ENCODE results near the gene C19orf38.
A peak's percentile ranks its signal among the peaks of the same experiment; 100 is the strongest.

C19orf38 gene

DNA sequence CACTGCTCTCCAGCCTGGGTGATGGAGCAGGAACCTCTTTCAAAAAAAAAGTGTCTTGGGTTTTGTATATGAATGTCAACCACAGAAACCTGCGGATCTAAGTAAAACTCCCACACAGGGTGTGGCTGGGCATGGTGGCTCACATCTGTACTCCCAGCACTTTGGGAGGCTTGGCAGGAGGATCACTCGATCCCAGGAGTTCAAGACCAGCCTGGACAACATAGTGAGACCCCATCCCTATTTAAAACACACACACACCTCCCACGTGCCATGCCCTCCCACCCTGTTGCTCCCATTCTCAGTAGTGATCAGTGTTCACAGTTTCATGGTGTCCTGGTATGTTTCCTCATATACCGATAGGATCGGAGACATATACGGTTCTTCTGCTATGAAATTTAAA lies 21.4 kb upstream of the C19orf38 start:
- no peaks in the 10 kb centered on the region for H3K4me1 ChIP-seq (ENCODE audit: control insufficient read depth, insufficient read depth, low read length)
- no peaks in the 10 kb centered on the region for H3K27me3 ChIP-seq (ENCODE audit: control insufficient read depth, insufficient read depth, low read length)
- H3K4me3 ChIP-seq (ENCODE audit: low read length) = no peak overlapping the region
- no peak overlapping the region for H3K9ac ChIP-seq (ENCODE audit: low read depth, low read length)
- no peak overlapping the region for H3K4me2 ChIP-seq (ENCODE audit: low read length)
- no peaks in the 10 kb centered on the region for H3K9me3 ChIP-seq (replicated peaks; ENCODE audit: low read length)
- peaks cover 50% of the 10 kb centered on the region for H3K36me3 ChIP-seq (ENCODE audit: insufficient read depth, low read length)

DNA sequence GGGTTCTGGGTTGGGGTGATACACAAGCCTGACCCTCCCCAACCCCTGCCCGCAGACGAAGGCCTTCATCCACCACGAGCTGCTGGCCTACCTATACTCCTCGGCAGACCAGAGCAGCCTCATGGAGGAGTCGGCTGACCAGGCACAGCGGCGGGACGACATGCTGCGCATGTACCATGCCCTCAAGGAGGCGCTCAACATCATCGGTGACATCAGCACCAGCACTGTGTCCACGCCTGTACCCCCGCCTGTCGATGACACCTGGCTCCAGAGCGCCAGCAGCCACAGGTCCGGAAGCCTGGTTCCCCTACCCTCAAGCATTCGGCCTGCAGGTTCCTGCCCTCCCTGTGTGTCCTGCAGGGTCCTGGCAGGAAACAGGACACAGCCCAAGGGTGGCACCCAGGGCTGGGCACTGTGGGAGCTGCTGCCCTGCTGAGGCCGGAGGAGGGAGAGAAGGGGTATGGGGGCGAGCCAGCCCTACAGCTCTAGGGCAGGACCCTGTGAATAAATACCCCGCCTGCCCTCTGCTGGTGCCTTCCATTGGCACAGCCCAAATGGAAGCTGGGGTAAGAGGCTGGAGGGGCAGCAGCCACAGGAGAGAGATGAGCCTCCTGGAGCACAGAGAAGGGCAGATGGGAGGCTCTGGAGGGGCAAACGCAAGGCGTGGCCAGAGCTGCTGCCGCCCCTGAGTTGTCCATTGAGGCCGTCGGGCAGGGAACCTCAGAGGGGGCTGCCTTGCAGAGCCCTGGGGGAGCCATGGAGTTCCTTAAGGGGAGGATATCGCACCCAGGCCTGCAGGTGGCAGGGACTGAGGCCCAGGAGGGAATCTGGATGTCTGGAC lies 19.0 kb upstream of the C19orf38 start:
- no peak overlapping the region for H3K4me3 ChIP-seq (ENCODE audit: low read length)
- H3K27me3 ChIP-seq (ENCODE audit: control insufficient read depth, insufficient read depth, low read length) = no peaks in the 10 kb centered on the region
- H3K36me3 ChIP-seq (ENCODE audit: insufficient read depth, low read length) = peaks cover 58% of the 10 kb centered on the region
- no peak overlapping the region for H3K4me2 ChIP-seq (ENCODE audit: low read length)
- no peak overlapping the region for H3K9ac ChIP-seq (ENCODE audit: low read depth, low read length)
- H3K9me3 ChIP-seq (replicated peaks; ENCODE audit: low read length) = no peaks in the 10 kb centered on the region
- H3K4me1 ChIP-seq (ENCODE audit: control insufficient read depth, insufficient read depth, low read length) = no peaks in the 10 kb centered on the region

DNA sequence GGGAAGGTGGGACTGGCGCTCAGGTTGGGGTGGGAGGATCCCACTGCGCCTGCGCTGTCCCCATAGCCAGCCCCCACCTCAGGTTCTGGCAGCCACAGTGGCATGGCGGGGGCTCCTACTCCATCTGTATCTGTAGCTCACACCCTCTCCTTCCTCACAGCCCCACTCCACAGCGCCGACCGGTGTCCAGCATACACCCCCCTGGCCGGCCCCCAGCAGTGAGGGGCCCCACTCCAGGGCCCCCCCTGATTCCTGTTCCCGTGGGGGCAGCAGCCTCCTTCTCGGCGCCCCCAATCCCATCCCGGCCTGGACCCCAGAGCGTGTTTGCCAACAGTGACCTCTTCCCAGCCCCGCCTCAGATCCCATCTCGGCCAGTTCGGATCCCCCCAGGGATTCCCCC lies 18.2 kb upstream of the C19orf38 start:
- Histone ChIP-seq H3K36me3 (ENCODE audit: insufficient read depth, low read length) (peaks cover 51% of the 10 kb centered on the region), H3K4me3 (ENCODE audit: low read length) (no peak overlapping the region), H3K4me2 (ENCODE audit: low read length) (no peak overlapping the region), H3K27me3 (ENCODE audit: control insufficient read depth, insufficient read depth, low read length) (no peaks in the 10 kb centered on the region), H3K9me3 (replicated peaks; ENCODE audit: low read length) (no peaks in the 10 kb centered on the region), H3K4me1 (ENCODE audit: control insufficient read depth, insufficient read depth, low read length) (peaks cover under 1% of the 10 kb centered on the region), H3K9ac (ENCODE audit: low read depth, low read length) (no peak overlapping the region)

DNA sequence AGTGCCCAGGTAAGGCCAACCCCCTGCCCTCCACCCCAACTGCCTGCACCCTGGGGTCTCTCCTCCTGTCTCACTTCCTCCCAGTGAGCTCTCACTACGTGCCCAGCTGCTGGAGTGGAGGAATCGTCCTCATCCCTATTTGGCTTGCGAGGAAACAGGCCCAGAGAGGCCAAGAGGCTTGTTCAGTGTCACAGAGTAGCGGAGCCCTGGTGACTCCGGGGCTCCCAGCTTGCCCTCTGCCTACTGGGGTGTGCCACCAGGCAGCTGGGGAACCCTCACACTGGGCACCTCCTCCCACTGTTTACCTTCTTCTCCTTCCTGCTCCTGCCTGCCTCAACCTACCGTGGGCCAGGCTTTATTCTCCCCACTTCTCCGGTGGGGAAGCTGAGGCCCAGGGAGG lies 17.8 kb upstream of the C19orf38 start:
- H3K9ac ChIP-seq (ENCODE audit: low read depth, low read length) = no peak overlapping the region

DNA sequence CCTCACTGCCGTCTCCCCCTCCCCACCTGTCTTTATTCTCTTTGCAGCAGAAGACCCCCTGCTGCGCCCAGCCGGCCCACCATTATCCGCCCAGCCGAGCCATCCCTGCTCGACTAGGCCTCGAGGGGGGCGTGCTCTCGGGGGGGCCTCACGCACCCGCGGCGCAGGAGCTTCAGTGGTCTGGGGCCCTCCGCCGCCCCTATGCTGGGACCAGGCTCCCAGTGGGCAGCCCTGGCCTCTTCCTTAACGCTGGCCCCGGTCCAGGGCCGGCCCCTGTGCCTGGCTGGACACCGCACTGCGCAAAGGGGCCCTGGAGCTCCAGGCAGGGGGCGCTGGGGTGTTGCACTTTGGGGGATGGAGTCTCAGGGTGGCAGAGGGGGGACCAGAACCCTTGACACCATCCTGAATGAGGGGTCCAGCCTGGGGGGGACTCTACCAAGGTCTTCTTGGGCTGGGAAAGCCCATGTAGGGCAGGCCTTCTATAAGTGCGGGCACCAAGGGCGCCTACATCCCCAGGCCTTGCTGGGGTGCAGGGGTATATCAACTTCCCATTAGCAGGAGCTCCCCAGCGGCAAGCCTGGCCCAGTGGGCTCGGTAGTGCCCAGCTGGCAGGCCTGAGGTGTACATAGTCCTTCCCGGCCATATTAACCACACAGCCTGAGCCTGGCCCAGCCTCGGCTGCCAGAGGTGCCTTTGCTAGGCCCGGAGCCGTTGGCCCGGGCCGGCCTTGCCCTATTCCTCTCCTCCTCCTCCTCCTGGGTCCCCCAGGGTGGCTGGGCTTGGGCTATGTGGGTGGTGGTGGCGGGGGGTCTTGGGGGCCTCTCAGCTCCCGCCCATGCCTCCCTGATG lies 17.1 kb upstream of the C19orf38 start:
- no peaks in the 10 kb centered on the region for H3K9me3 ChIP-seq (replicated peaks; ENCODE audit: low read length)
- peaks cover 5% of the 10 kb centered on the region for H3K4me1 ChIP-seq (ENCODE audit: control insufficient read depth, insufficient read depth, low read length)
- H3K36me3 ChIP-seq (ENCODE audit: insufficient read depth, low read length) = peaks cover 47% of the 10 kb centered on the region
- no peaks in the 10 kb centered on the region for H3K27me3 ChIP-seq (ENCODE audit: control insufficient read depth, insufficient read depth, low read length)
- no peak overlapping the region for H3K9ac ChIP-seq (ENCODE audit: low read depth, low read length)
- no peak overlapping the region for H3K4me2 ChIP-seq (ENCODE audit: low read length)
- no peak overlapping the region for H3K4me3 ChIP-seq (ENCODE audit: low read length)

More for the DNA sequence above, 17.8 kb upstream of the C19orf38 start:
- H3K27me3 ChIP-seq (ENCODE audit: control insufficient read depth, insufficient read depth, low read length) = no peaks in the 10 kb centered on the region
- no peak overlapping the region for H3K4me3 ChIP-seq (ENCODE audit: low read length)
- H3K36me3 ChIP-seq (ENCODE audit: insufficient read depth, low read length) = peaks cover 50% of the 10 kb centered on the region
- no peak overlapping the region for H3K4me2 ChIP-seq (ENCODE audit: low read length)
- H3K9me3 ChIP-seq (replicated peaks; ENCODE audit: low read length) = no peaks in the 10 kb centered on the region
- peaks cover 5% of the 10 kb centered on the region for H3K4me1 ChIP-seq (ENCODE audit: control insufficient read depth, insufficient read depth, low read length)

DNA sequence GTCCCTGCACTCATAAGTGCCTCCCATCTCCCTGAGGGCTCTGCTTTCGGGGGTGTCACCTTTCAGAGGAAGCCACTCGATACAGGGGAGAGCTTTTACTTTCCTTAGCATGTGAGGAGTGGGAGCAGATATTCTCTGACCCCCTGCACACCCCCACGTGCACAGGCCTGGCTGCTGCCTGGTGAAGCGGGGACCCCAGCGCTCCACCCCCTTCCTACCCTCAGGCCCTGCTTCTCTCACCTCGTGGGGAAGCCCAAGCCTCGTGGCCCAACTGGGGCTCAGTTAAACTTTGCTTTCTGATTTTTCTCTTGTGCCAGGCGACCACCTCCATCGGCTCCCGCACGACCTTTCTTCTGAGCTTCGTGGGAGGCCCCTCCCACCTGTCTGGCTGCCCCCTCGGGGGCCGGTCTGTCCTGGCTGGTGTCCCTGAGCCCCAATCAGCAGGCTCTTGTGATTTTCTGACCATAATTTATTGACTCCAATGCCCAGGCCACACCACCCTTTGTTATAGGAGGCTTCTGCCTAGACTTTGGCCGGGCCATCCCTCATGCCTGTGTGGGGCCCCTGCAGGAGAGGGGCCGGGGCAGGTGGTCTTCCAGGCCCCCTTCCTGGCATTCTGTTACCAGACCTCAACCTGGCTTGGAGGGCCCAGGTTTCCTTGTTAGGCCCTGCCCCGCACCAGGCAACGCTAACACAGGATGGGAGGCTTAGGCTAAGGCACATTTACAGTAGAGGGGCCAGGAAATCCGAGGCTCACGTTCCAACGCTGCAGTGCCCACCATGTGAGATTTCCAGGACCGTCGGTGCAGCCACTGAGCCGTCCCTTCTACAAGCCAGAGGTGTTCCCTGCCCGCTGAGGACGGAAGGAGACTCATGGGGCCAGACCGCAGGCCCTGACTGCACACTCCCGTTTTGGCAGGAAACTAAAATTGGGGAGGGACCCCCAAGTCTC lies 16.0 kb upstream of the C19orf38 start:
- Histone ChIP-seq H3K36me3 (ENCODE audit: insufficient read depth, low read length) (peaks cover 37% of the 10 kb centered on the region), H3K9me3 (replicated peaks; ENCODE audit: low read length) (no peaks in the 10 kb centered on the region), H3K9ac (ENCODE audit: low read depth, low read length) (no peak overlapping the region), H3K4me2 (ENCODE audit: low read length) (no peak overlapping the region), H3K4me3 (ENCODE audit: low read length) (no peak overlapping the region), H3K4me1 (ENCODE audit: control insufficient read depth, insufficient read depth, low read length) (peaks cover 14% of the 10 kb centered on the region), H3K27me3 (ENCODE audit: control insufficient read depth, insufficient read depth, low read length) (no peaks in the 10 kb centered on the region)

DNA sequence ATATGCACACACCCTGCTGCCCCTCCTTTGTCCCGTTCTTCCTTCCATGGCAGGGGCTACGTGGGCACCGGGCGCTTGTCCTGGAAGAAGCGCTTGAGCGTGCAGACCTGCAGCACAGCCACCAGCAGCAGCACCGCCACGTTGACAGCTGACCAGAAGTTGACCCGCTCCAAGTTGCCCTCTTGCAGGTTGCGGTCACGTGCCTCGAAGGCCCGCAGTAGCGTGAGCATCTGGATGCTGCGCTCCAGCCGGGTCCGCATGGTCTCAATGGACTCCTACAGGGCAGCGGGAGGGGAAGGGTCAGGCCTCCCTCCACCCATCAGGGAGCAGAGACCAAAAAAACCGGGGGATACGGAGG lies 15.3 kb upstream of the C19orf38 start:
- Histone ChIP-seq H3K9me3 (replicated peaks; ENCODE audit: low read length) (no peaks in the 10 kb centered on the region), H3K4me3 (ENCODE audit: low read length) (no peak overlapping the region), H3K4me1 (ENCODE audit: control insufficient read depth, insufficient read depth, low read length) (peaks cover 14% of the 10 kb centered on the region), H3K9ac (ENCODE audit: low read depth, low read length) (no peak overlapping the region), H3K4me2 (ENCODE audit: low read length) (no peak overlapping the region), H3K27me3 (ENCODE audit: control insufficient read depth, insufficient read depth, low read length) (no peaks in the 10 kb centered on the region), H3K36me3 (ENCODE audit: insufficient read depth, low read length) (peaks cover 37% of the 10 kb centered on the region)

DNA sequence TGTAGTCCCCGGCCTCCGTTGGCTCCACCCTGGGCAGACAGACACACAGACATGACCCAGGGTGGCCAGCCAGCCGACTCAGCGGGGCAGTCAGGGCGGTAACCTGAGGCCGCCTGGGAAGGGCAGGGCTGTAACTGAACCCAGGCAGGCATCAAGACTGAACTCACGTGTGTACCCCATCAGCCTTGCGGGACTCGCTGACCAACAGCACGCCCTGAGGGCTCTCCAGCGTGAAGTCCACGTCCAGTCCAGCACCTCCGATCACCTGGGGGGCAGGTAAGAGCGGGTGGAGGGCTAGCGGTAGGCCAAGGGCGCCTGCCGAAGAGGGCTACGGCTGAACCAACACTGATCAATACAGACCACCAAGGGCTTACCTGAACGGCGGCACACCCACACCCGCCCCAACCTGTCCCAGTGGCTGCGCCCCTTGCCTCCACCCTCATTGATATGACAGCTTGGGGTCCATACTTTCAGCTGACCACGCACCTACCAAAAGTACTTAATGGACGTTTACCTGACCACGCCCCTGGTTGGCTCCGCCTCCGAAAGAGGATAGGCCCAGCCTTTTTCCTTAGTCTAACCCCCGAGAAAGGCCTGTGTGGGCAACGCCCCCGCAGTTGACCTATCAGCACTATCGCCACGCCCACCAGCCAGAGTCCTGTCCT lies 13.0 kb upstream of the C19orf38 start:
- Histone ChIP-seq H3K4me2 (ENCODE audit: low read length) (peak overlapping the region; percentile 84), H3K9ac (ENCODE audit: low read depth, low read length) (no peak overlapping the region), H3K9me3 (replicated peaks; ENCODE audit: low read length) (no peaks in the 10 kb centered on the region), H3K4me3 (ENCODE audit: low read length) (peak overlapping the region; percentile 66), H3K4me1 (ENCODE audit: control insufficient read depth, insufficient read depth, low read length) (peaks cover 14% of the 10 kb centered on the region), H3K27me3 (ENCODE audit: control insufficient read depth, insufficient read depth, low read length) (no peaks in the 10 kb centered on the region), H3K36me3 (ENCODE audit: insufficient read depth, low read length) (peaks cover 27% of the 10 kb centered on the region)

DNA sequence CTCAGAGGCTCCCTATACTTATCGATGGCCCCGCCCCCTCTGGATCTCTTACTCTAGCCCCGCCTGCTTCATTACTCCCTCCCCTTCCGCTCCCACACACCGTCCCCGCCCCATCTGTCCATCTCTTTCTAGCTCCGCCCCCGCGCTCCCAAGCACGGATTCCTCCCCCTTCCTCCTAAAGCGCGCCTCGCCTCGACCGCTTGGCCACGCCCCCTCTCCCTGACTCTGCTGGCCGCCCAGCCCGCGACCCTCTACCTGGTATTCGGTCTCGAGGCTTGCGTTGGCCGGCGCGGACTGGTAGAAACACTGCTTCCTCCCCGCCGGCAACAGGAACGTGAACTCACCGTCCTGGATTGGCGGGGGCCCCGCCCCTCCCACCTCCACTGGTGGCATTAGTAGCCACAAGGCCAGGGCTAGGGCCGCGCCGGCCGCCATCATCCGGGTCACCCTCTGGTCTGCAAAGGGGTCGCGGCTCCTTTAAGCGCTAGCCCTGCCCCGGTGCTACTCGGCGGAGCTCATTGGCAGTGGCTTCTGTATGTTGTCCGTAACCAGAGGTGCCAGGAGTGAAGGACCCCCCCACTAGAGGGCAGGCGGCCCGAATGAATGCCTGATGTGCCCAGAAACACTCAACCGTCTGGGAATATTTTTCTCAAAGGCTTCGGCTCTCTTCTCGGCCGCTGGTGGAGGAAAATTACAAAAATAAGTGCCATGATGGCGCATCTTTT lies 12.3 kb upstream of the C19orf38 start, which contains the start of gene TMED1:
TSS of gene TMED1 (minus strand) at position 459 of the 725 bp plus-strand sequence. CDS start at position 438, 21 bp downstream.
- Histone ChIP-seq H3K4me2 (ENCODE audit: low read length) (peak within 1 kb of the TSS; percentile 84), H3K27me3 (ENCODE audit: control insufficient read depth, insufficient read depth, low read length) (no peaks in the 10 kb centered on the region)

More for the DNA sequence above, 12.3 kb upstream of the C19orf38 start, which contains the start of gene TMED1:
- Histone ChIP-seq H3K9me3 (replicated peaks; ENCODE audit: low read length) (no peaks in the 10 kb centered on the region), H3K4me1 (ENCODE audit: control insufficient read depth, insufficient read depth, low read length) (peaks cover 14% of the 10 kb centered on the region), H3K4me3 (ENCODE audit: low read length) (peak within 1 kb of the TSS; percentile 79), H3K9ac (ENCODE audit: low read depth, low read length) (peak within 1 kb of the TSS; percentile 94), H3K36me3 (ENCODE audit: insufficient read depth, low read length) (peaks cover 26% of the 10 kb centered on the region)

Data from skeletal muscle satellite cell (primary cell).